SK-N-SH treated with all-trans-retinoic acid at 6 μM for 48 hours (cell line): ENCODE data around the gene MFNG.

Experiments
- PATZ1 ChIP-seq: fragments of 250-450 bp; sonication (Bioruptor Pico); IDR thresholded peaks from 2 replicates; pipeline ENCODE4 v1.8.0; 2020; ENCODE audit warnings: mild to moderate bottlenecking, moderate library complexity, borderline replicate concordance
- SNAI2 ChIP-seq: fragments of 250-450 bp; sonication (Bioruptor Pico); IDR thresholded peaks from 2 replicates; pipeline ENCODE4 v1.5.0; 2020; ENCODE audit warnings: mild to moderate bottlenecking, moderate library complexity

- no peak for TF ChIP-seq SNAI2 (CRISPR knock-in tag)
- TF ChIP-seq PATZ1 = no peak
Observed at GRCh38 chr22:37499027-37499707, 13.0 kb upstream of the MFNG start.
